Measurements from ENCODE around the gene GAGE12G.

DNA sequence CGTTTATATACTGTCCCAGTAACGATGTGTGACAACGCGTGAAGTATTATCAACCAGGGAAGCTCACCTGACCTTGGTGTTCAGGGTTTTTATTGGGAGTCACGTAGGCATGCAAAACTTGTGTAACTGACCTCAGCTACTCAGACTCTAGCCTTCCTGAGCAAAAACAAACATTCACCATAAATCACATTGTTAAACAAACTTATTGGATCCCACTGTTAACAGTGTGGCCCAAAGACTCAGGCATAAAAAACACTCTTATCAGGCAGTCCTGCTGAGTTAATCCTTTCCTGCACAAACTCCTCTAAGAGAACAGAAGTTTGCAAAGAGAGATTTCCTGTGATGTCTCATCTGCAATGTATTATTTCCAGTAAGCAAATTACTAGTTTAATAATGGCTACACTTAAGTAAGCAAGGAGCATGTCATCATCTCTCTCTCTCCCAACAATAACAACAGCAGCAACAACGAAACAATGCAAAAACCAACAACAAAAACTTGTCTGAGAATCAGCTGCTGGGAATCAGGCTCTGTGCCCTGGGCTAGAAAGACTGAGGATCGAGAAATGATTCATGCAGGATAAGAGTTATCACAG, 40.6 kb downstream of the GAGE12G start:
- no peak for TF ChIP-seq GATA3 (IDR thresholded peaks at IDR 0.05; ENCODE audit: low read depth, low read length)
- no peak for TF ChIP-seq GATA2 (IDR thresholded peaks at IDR 0.05; ENCODE audit: low read depth, low read length)

Data from SH-SY5Y (cell line).